Measurements from ENCODE around the gene GIGYF2.

DNA sequence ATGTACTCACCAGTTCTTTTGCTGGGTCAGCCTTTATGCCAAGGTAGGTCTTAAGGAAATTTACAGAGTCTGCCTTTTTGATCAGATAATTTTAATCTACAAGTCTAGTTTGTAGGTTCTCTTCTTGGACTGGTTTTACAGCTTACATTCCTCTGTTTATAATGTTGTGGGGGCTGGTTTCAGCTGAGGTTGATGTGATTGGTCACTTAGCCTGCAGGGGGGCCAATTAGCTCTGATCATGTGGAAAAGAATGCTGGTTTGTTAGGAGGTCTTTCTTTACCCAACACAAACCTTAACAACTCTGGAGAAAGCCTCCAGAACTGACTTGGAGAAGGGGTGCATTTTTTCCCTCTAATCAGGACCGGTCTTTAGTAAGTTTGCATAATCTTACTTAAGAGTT is 79.3 kb downstream of the GIGYF2 start, which contains the start of gene KCNJ13:
- TF ChIP-seq, protein P1, sequence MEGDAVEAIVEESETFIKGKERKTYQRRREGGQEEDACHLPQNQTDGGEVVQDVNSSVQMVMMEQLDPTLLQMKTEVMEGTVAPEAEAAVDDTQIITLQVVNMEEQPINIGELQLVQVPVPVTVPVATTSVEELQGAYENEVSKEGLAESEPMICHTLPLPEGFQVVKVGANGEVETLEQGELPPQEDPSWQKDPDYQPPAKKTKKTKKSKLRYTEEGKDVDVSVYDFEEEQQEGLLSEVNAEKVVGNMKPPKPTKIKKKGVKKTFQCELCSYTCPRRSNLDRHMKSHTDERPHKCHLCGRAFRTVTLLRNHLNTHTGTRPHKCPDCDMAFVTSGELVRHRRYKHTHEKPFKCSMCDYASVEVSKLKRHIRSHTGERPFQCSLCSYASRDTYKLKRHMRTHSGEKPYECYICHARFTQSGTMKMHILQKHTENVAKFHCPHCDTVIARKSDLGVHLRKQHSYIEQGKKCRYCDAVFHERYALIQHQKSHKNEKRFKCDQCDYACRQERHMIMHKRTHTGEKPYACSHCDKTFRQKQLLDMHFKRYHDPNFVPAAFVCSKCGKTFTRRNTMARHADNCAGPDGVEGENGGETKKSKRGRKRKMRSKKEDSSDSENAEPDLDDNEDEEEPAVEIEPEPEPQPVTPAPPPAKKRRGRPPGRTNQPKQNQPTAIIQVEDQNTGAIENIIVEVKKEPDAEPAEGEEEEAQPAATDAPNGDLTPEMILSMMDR (IDR thresholded peaks at IDR 0.05; ENCODE audit: low read depth, low read length): no peak
- TF ChIP-seq EZH2phosphoT487 (IDR thresholded peaks at IDR 0.05; ENCODE audit: low read depth): no peak

Measured in OCI-LY3 (cell line).